ENCODE measurements around the gene GPC3. TPM values are rescaled to one million over a fixed set of nuclear protein-coding genes. Genes with fewer than 3 reads are reported as not detected.

The GPC3 gene
- total RNA-seq, 2 donors from 2014 or later = 16.9 to 22.7 TPM

- TF ChIP-seq CTCF (IDR thresholded peaks at IDR 0.05) = no peak
- no peak for TF ChIP-seq POLR2A (IDR thresholded peaks at IDR 0.05)
- intact Hi-C loops (cut with DNase I) = no loop called here
- Histone ChIP-seq H3K9me3 (no peaks in the 10 kb centered on the region), H3K27ac (no peak overlapping the region), H3K4me1 (no peaks in the 10 kb centered on the region), H3K4me3 (no peak overlapping the region), H3K36me3 (replicated peaks in 1 of 2; ENCODE audit: insufficient read depth in 1 of 2, low read depth in 2 of 2) (no peaks in the 10 kb centered on the region), H3K27me3 (no peaks in the 10 kb centered on the region)
- 83% methylated on average over 1 of the region's 2 CpGs; no CpG with 5 or more reads in 1 of the 2 donors for WGBS, 2 donors
- ATAC-seq = no peak
- no peak for DNase-seq
These were observed 63.0 kb downstream of the GPC3 start for GRCh38 chrX:133922390-133922771.

- no peaks in the 10 kb centered on the region for H3K4me1 ChIP-seq
- intact Hi-C loops (cut with DNase I) = no loop called here
- no peak overlapping the region for H3K27ac ChIP-seq
- no peak for TF ChIP-seq POLR2A (IDR thresholded peaks at IDR 0.05)
- peak; percentile 39 to 74 (median 62) for TF ChIP-seq CTCF (IDR thresholded peaks at IDR 0.05)
- DNase-seq = peak; percentile 57 to 79 (median 70)
- H3K4me3 ChIP-seq = no peak overlapping the region
- no peaks in the 10 kb centered on the region for H3K9me3 ChIP-seq
- ATAC-seq = peak; percentile 75
- 37 to 51% methylated on average over 7 of the region's 7 CpGs for WGBS, 2 donors
- no peaks in the 10 kb centered on the region for H3K27me3 ChIP-seq
- no peaks in the 10 kb centered on the region for H3K36me3 ChIP-seq (replicated peaks in 1 of 2; ENCODE audit: insufficient read depth in 1 of 2, low read depth in 2 of 2)
These were observed 63.5 kb downstream of the GPC3 start for GRCh38 chrX:133921764-133922389.

- TF ChIP-seq CTCF (IDR thresholded peaks at IDR 0.05) (no peak), POLR2A (IDR thresholded peaks at IDR 0.05) (no peak)
- DNase-seq (no peak), ATAC-seq (no peak)
- Histone ChIP-seq H3K27me3 (no peaks in the 10 kb centered on the region), H3K27ac (no peak overlapping the region), H3K36me3 (replicated peaks in 1 of 2; ENCODE audit: insufficient read depth in 1 of 2, low read depth in 2 of 2) (no peaks in the 10 kb centered on the region), H3K4me1 (no peaks in the 10 kb centered on the region), H3K9me3 (no peaks in the 10 kb centered on the region), H3K4me3 (no peak overlapping the region)
- WGBS, 2 donors = 93% methylated on average over 2 of the region's 2 CpGs; no CpG with 5 or more reads in 1 of the 2 donors
- intact Hi-C loops (cut with DNase I) = no loop called here
These were observed 64.3 kb downstream of the GPC3 start for GRCh38 chrX:133921086-133921485.

GRCh38 chrX:133918361-133918771, 67.0 kb downstream of the GPC3 start:
- intact Hi-C loops (cut with DNase I) = no loop called here

More at GRCh38 chrX:133918361-133918771, 67.0 kb downstream of the GPC3 start:
- Histone ChIP-seq H3K9me3 (no peaks in the 10 kb centered on the region), H3K27me3 (no peaks in the 10 kb centered on the region), H3K27ac (no peak overlapping the region), H3K4me3 (no peak overlapping the region), H3K4me1 (no peaks in the 10 kb centered on the region), H3K36me3 (replicated peaks in 1 of 2; ENCODE audit: insufficient read depth in 1 of 2, low read depth in 2 of 2) (no peaks in the 10 kb centered on the region)
- DNase-seq (no peak), ATAC-seq (no peak)
- TF ChIP-seq POLR2A (IDR thresholded peaks at IDR 0.05) (no peak), CTCF (IDR thresholded peaks at IDR 0.05) (no peak)
- WGBS, 2 donors = 60 to 66% methylated on average over 3 of the region's 3 CpGs
